Measurements from ENCODE around the gene RAB6A.
A peak's percentile ranks its signal among the peaks of the same experiment; 100 is the strongest.

RAB6A gene

GRCh38 chr11:73647459-73648100, 113.3 kb downstream of the RAB6A start:
- Mint-ChIP-seq H3K27ac (no peak overlapping the region), H3K36me3 (ENCODE audit: low read depth) (no peaks in the 10 kb centered on the region), H3K27me3 (ENCODE audit: low read depth) (peaks cover 33% of the 10 kb centered on the region), H3K9me3 (no peaks in the 10 kb centered on the region), H3K4me3 (peak overlapping the region; percentile 35 to 61 (median 52)), H3K4me1 (peaks cover 33% of the 10 kb centered on the region)
- TF ChIP-seq, protein P1, sequence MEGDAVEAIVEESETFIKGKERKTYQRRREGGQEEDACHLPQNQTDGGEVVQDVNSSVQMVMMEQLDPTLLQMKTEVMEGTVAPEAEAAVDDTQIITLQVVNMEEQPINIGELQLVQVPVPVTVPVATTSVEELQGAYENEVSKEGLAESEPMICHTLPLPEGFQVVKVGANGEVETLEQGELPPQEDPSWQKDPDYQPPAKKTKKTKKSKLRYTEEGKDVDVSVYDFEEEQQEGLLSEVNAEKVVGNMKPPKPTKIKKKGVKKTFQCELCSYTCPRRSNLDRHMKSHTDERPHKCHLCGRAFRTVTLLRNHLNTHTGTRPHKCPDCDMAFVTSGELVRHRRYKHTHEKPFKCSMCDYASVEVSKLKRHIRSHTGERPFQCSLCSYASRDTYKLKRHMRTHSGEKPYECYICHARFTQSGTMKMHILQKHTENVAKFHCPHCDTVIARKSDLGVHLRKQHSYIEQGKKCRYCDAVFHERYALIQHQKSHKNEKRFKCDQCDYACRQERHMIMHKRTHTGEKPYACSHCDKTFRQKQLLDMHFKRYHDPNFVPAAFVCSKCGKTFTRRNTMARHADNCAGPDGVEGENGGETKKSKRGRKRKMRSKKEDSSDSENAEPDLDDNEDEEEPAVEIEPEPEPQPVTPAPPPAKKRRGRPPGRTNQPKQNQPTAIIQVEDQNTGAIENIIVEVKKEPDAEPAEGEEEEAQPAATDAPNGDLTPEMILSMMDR (IDR thresholded peaks at IDR 0.05; ENCODE audit: unreplicated experiment in 3 of 3), result no peak

- H3K4me3 Mint-ChIP-seq, result peak within 1 kb of the TSS; percentile 37 to 63 (median 61)
- peak within 1 kb of the TSS; percentile 1 to 88 (median 66) for H3K27ac Mint-ChIP-seq
- no peaks in the 10 kb centered on the region for H3K9me3 Mint-ChIP-seq
- H3K4me1 Mint-ChIP-seq, result peaks cover 26% of the 10 kb centered on the region
- H3K36me3 Mint-ChIP-seq (ENCODE audit: low read depth), result no peaks in the 10 kb centered on the region
- peaks cover 28% of the 10 kb centered on the region for H3K27me3 Mint-ChIP-seq (ENCODE audit: low read depth)
- TF ChIP-seq, protein P1 (IDR thresholded peaks at IDR 0.05; ENCODE audit: unreplicated experiment in 3 of 3), result no peak
These were observed 114.8 kb downstream of the RAB6A start, which contains the start of gene PLEKHB1 for GRCh38 chr11:73645972-73646631. Gene PLEKHB1 (plus strand): TSS chr11:73646581. CDS start chr11:73646609, 28 bp downstream.

DNA sequence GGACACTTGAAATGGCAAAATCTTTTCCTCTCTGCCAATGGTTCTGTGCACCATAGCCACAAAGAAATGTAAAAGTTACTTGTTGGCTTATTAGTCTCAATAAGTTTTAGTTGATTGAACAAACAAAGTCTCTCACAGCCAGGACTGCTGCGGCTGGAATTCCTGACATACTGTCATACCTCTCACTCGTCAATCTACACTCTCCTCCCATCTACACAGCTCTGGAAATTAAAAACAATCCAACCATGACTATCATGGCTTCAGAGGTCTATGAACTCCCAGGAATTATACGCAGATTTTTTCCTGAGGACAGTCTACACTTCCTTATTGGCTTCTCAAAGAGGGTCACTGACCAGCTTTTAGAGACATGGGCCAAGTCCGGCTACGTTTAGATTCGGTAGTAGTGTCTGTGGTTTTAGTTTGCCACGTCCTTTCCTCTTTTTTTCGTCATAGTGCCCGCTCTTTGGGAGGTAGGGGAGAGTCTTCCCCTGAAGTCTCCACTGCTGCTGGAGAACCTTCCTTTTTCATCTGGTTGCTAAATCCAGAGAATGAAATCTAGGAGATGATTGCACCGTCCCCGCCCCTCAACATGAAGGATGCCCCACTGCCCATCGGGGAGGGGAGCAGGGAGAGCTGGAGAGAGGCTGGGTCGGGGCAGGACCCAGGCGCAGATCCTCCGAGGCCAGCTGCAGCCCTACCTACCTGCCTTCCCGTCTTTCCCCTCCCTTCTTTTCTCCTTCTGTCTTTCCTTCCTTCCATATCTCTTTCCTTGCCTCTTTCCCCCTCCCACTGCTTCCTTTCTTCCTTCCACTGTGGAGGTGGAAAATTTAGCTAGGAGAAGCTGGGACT, 115.5 kb downstream of the RAB6A start:
- no peaks in the 10 kb centered on the region for H3K36me3 Mint-ChIP-seq (ENCODE audit: low read depth)
- peak overlapping the region; percentile 20 to 63 (median 37) for H3K4me3 Mint-ChIP-seq
- H3K27ac Mint-ChIP-seq, result peak overlapping the region; percentile 1 to 88 (median 32)
- peaks cover 24% of the 10 kb centered on the region for H3K27me3 Mint-ChIP-seq (ENCODE audit: low read depth)
- TF ChIP-seq, protein P1 (IDR thresholded peaks at IDR 0.05; ENCODE audit: unreplicated experiment in 3 of 3), result no peak
- H3K4me1 Mint-ChIP-seq, result peaks cover 26% of the 10 kb centered on the region
- H3K9me3 Mint-ChIP-seq, result no peaks in the 10 kb centered on the region

DNA sequence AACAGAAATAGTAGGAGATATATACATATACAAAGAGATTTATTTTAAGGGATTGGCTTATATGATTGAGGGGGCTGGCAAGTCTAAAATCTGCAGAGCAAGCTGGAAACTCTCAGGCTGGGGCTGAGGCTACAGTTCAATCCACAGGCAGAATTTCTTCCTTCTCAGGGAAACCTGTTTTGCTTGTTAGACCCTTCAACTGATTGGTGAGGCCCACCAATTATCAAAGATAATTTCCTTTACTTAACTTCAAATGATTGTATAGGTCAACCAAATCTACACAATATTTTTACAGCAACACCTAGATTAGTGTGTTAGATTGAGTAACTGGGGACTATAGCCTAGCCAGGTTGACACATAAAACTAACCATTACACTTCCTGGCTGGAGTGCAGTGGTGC, 119.2 kb downstream of the RAB6A start:
- TF ChIP-seq, protein P1 (IDR thresholded peaks at IDR 0.05; ENCODE audit: unreplicated experiment in 3 of 3), result no peak
- no peaks in the 10 kb centered on the region for H3K36me3 Mint-ChIP-seq (ENCODE audit: low read depth)
- no peak overlapping the region for H3K27ac Mint-ChIP-seq
- peaks cover 13% of the 10 kb centered on the region for H3K4me1 Mint-ChIP-seq
- peaks cover 14% of the 10 kb centered on the region for H3K27me3 Mint-ChIP-seq (ENCODE audit: low read depth)
- H3K9me3 Mint-ChIP-seq, result no peaks in the 10 kb centered on the region
- no peak overlapping the region for H3K4me3 Mint-ChIP-seq

DNA sequence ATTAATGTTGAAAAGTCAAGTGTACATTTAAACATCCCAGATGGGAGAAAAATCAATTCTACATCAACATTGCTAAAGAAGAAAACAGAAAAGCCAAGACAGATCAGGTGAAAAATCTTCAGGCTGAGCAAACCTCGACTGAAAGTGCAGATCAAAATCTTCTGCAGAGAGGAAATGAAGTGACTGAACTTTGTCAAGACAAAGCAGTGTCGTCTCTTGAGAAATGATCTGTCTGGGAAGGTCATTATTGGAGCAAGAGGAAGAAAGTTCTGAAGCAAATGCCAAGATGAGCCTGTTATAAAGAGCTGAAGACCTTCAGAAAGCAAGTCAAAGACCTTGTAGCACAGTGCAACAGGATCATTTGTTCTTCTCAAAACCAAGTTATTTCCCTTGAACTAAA, 120.3 kb downstream of the RAB6A start:
- Mint-ChIP-seq H3K27me3 (ENCODE audit: low read depth) (peaks cover 7% of the 10 kb centered on the region), H3K9me3 (no peaks in the 10 kb centered on the region), H3K4me3 (no peak overlapping the region), H3K4me1 (peaks cover 6% of the 10 kb centered on the region), H3K27ac (no peak overlapping the region), H3K36me3 (ENCODE audit: low read depth) (no peaks in the 10 kb centered on the region)
- TF ChIP-seq, protein P1 (IDR thresholded peaks at IDR 0.05; ENCODE audit: unreplicated experiment in 3 of 3), result no peak
